Mammary epithelial cell (primary cell): ENCODE results near the gene BCAS3.

Source experiments
- CTCF ChIP-seq, 2 donors: IDR thresholded peaks in 1 of 2; conservative IDR thresholded peaks in 1 of 2; 2 replicates each; pipeline ENCODE4 v1.5.1; 2011 to 2012; ENCODE audit warnings: inconsistent platforms in 2 of 2, low read length in 2 of 2, mild to moderate bottlenecking in 2 of 2, control low read depth in 1 of 2, low read depth in 1 of 2; ENCODE audit not compliant: insufficient read depth in 1 of 2; ENCODE audit errors: extremely low read depth in 1 of 2
- EZH2 ChIP-seq: IDR thresholded peaks from 2 replicates; pipeline ENCODE4 v1.6.1; 2012; ENCODE audit warnings: low read length, inconsistent platforms, borderline replicate concordance

GRCh38 chr17:61009663-61010062 lies 332.0 kb downstream of the BCAS3 start:
- no peak for TF ChIP-seq CTCF (conservative IDR thresholded peaks at IDR 0.05 in 1 of 2, IDR thresholded peaks at IDR 0.05 in 1 of 2; ENCODE audit: extremely low read depth in 1 of 2, insufficient read depth in 1 of 2, low read depth in 1 of 2, low read length in 2 of 2)
- TF ChIP-seq EZH2 = no peak
